GM12878 (cell line): ENCODE results near the gene PXDC1. TPM values are rescaled to one million over a fixed set of nuclear protein-coding genes. Genes with fewer than 3 reads are reported as not detected.

ENCODE experiments used
- ATAC-seq: fragments of 200-7000 bp; cut with Tn5 transposase; 3 replicates; pipeline ENCODE4 v1.9.1; 2020; ENCODE audit warnings: mild to moderate bottlenecking, moderate library complexity
- BruUV-seq: library from RNA; stranded (reverse); fragments of 400-500 nt; replicated peaks from 2 replicates; lab custom pipeline; 2021; lab: Mats Ljungman, UMichigan
- CTCF ChIA-PET: fragments of 300-600 bp; sonication (Branson Sonifier 250); formaldehyde crosslinking; extraction: SDS; loops from one replicate; lab custom pipeline; 2021; ENCODE audit warnings: inconsistent platforms; lab: Yijun Ruan, JAX
- POLR2A ChIA-PET: fragments of 350-600 bp; formaldehyde crosslinking; extraction: SDS; loops from one replicate; lab custom pipeline; 2021; ENCODE audit warnings: inconsistent platforms; lab: Charles Lee
- RAD21 ChIA-PET: fragments of 300-600 bp; sonication (Branson Sonifier 250); formaldehyde crosslinking; loops from one replicate; lab custom pipeline; 2023; ENCODE audit warnings: antibody characterized with exemption; ENCODE audit not compliant: unreplicated experiment; lab: Charles Lee
- SMC1A ChIA-PET: fragments of 300-600 bp; sonication (Branson Sonifier 250); formaldehyde crosslinking; loops from one replicate; lab custom pipeline; 2023; ENCODE audit not compliant: unreplicated experiment, uncharacterized antibody; lab: Charles Lee
- DNase-seq: peaks from one replicate; pipeline ENCODE4 v3.0.0-alpha.2; 2011; ENCODE audit warnings: low read depth, low spot score
- FAIRE-seq: peaks from 3 replicates; lab custom pipeline; 2011; peaks lifted over from hg19 to GRCh38; lab: Jason Lieb, UNC
- H2AFZ ChIP-seq: 2 replicates; pipeline ENCODE4 v1.6.0; 2011; ENCODE audit warnings: low read depth, low read length, control low read depth; ENCODE audit not compliant: control insufficient read depth
- H3K27ac ChIP-seq: 2 replicates; pipeline ENCODE4 v1.5.1; 2011; ENCODE audit warnings: control low read depth; ENCODE audit not compliant: control insufficient read depth, insufficient read depth
- H3K27me3 ChIP-seq, 2 experiments: replicated peaks in 1 of 2; 2 replicates each; pipeline versions ENCODE4 v1.6.0 to v1.6.1; 2011; ENCODE audit warnings: low read length in 1 of 2; ENCODE audit not compliant: control insufficient read depth in 2 of 2, insufficient read depth in 2 of 2
- H3K36me3 ChIP-seq, 2 experiments: 2 replicates each; pipeline ENCODE4 v1.5.1; 2011; ENCODE audit warnings: low read length in 1 of 2; ENCODE audit not compliant: control insufficient read depth in 2 of 2, insufficient read depth in 2 of 2
- H3K4me1 ChIP-seq: 2 replicates; pipeline ENCODE4 v1.6.1; 2011; ENCODE audit warnings: mild to moderate bottlenecking, low read length, moderate library complexity, mixed read lengths; ENCODE audit not compliant: control insufficient read depth, insufficient read depth
- H3K4me2 ChIP-seq: 2 replicates; pipeline ENCODE4 v1.6.0; 2011; ENCODE audit warnings: control low read depth; ENCODE audit not compliant: control insufficient read depth, insufficient read depth
- H3K4me3 ChIP-seq: fragments of 200-600 bp; sonication (generic); 2 replicates; pipeline ENCODE4 v1.5.1; 2016
- H3K79me2 ChIP-seq: 2 replicates; pipeline ENCODE4 v1.6.0; 2011; ENCODE audit warnings: low read length; ENCODE audit not compliant: control insufficient read depth, insufficient read depth
- H3K9ac ChIP-seq: 2 replicates; pipeline ENCODE4 v1.8.0; 2011; ENCODE audit warnings: low read length, control low read depth, mixed read lengths; ENCODE audit not compliant: control insufficient read depth, insufficient read depth
- H3K9me3 ChIP-seq: replicated peaks from 3 replicates; pipeline ENCODE4 v1.5.1; 2011; ENCODE audit warnings: mild to moderate bottlenecking, low read length; ENCODE audit not compliant: control insufficient read depth, insufficient read depth
- H4K20me1 ChIP-seq: 2 replicates; pipeline ENCODE4 v1.6.0; 2011; ENCODE audit not compliant: control insufficient read depth, insufficient read depth
- CBX3 ChIP-seq: fragments of 200-600 bp; sonication (generic); IDR thresholded peaks from 2 replicates; pipeline ENCODE4 v1.6.1; 2016; ENCODE audit warnings: low read depth, borderline replicate concordance
- CHD2 ChIP-seq: IDR thresholded peaks from 2 replicates; pipeline ENCODE4 v1.6.1; 2011; ENCODE audit warnings: low read depth, low read length, improper control_type of control experiment, borderline replicate concordance
- KLF5 ChIP-seq: fragments of 450-650 bp; IDR thresholded peaks from 2 replicates; pipeline ENCODE4 v1.6.1; 2014; ENCODE audit warnings: mild to moderate bottlenecking; ENCODE audit not compliant: partially characterized antibody
- NFIC ChIP-seq: IDR thresholded peaks from 2 replicates; pipeline ENCODE4 v1.6.1; 2012; ENCODE audit warnings: low read depth, mild to moderate bottlenecking, inconsistent platforms, low read length, moderate library complexity
- NR2C1 ChIP-seq: fragments of 450-650 bp; IDR thresholded peaks from 2 replicates; pipeline ENCODE4 v1.6.1; 2017; ENCODE audit warnings: antibody characterized with exemption, mild to moderate bottlenecking, moderate library complexity
- ZNF217 ChIP-seq: fragments of 450-650 bp; IDR thresholded peaks from 2 replicates; pipeline ENCODE4 v1.6.1; 2017; ENCODE audit warnings: antibody characterized with exemption, mild to moderate bottlenecking
- WGBS: methylation state at CpG from one replicate; pipeline ENCODE4 v1.1.6; 2016; ENCODE audit warnings: low lambda C conversion rate; ENCODE audit not compliant: insufficient replicate concordance, insufficient coverage; ENCODE audit errors: missing lambda C conversion rate; 5-methylcytosine and 5-hydroxymethylcytosine counted together
- in situ Hi-C: fragments of 300-500 bp; cut with MboI; formaldehyde crosslinking; loops from 9 replicates; pipeline ENCODE4 v1.14.3; 2018; ENCODE audit warnings: mixed read lengths
- intact Hi-C: fragments of 100-400 bp; cut with micrococcal nuclease; formaldehyde crosslinking; loops from one replicate; pipeline ENCODE4 v1.14.2; 2022; ENCODE audit not compliant: unreplicated experiment
- polyA plus RNA-seq, 11 experiments: library from polyadenylated mRNA; depleted of rRNA in 4 of 11; unstranded in 6 of 11; stranded (reverse) in 5 of 11; fragments of >200 nt; fragmentation: Nextera tagmentation in 4 of 11; fragmentation: Illumina TruSeq in 1 of 11; extraction: Ambion mirVana in 4 of 11; extraction: Trizol in 1 of 11; gene quantifications; 1 replicate in 1 of 11; 2 replicates in 10 of 11; pipeline versions ENCODE4 v1.2.1 to v1.2.3, GENCODE V29; 2011 to 2016; ENCODE audit warnings: inconsistent platforms in 2 of 11, missing spikeins in 2 of 11, low read depth in 1 of 11
- total RNA-seq, 4 experiments: library from RNA; depleted of rRNA in 3 of 4; stranded (reverse); fragments of >200 nt in 3 of 4; fragmentation: Illumina TruSeq in 1 of 4; extraction: Trizol in 1 of 4; gene quantifications; 2 replicates each; pipeline versions ENCODE4 v1.2.1 to v1.2.3, GENCODE V29; 2013 to 2021
- TF ChIP-seq, protein P1 (sequence below): IDR thresholded peaks from 2 replicates; pipeline ENCODE4 v1.6.1; 2011; ENCODE audit warnings: mild to moderate bottlenecking, low read depth, low read length, moderate library complexity; ENCODE audit not compliant: insufficient replicate concordance
- TF ChIP-seq, protein P2 (sequence below): fragments of 150-350 bp; IDR thresholded peaks from 2 replicates; pipeline ENCODE4 v1.6.1; 2016; ENCODE audit warnings: low read depth, low read length

Gene PXDC1
- total and polyA plus RNA-seq, 10 of the 15 experiments (the other 5 are each of a cell fraction or from before 2014, with no cell fraction given) = 0.03 to 0.72 (median 0.32) TPM; not detected in 2

DNA sequence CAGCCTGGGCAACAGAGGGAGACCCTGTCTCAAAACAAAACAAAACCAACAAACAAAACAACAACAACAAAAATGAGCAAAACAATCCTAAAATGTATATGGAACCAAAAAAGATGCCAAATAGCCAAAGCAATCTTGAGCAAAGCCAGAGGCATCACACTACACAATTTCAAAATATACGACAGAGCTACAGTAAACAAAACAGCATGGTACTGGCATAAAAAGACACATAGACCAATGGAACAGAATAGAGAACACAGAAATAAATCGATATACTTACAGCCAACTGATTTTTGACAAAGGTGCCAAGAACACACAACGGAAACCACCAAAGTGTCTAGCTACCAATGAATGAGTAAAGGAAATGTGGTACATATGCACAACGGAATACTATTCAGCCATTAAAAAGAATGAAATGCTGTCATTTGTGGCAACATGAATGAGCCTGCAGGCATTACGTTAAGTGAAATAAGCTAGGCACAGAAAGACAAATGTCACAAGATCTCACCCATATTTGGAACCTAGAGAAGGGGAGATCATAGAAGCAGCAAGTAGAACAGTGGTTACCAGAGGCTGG, 16.4 kb downstream of the PXDC1 start:
- H3K79me2 ChIP-seq = no peaks in the 10 kb centered on the region
- WGBS = 60% methylated on average over 5 of the region's 5 CpGs

More for the DNA sequence above, 16.4 kb downstream of the PXDC1 start:
- no peak overlapping the region for H3K9ac ChIP-seq
- no TSS peak for BruUV-seq
- no peaks in the 10 kb centered on the region; the same call in 2 of the 3 replicates for H3K9me3 ChIP-seq
- no peaks in the 10 kb centered on the region for H3K36me3 ChIP-seq
- H3K27me3 ChIP-seq = no peaks in the 10 kb centered on the region
- no peak overlapping the region for H3K4me3 ChIP-seq
- TF ChIP-seq CBX3 (no peak), CHD2 (no peak), NR2C1 (no peak), NFIC (no peak), KLF5 (no peak), ZNF217 (no peak)
- TF ChIP-seq, protein P1, sequence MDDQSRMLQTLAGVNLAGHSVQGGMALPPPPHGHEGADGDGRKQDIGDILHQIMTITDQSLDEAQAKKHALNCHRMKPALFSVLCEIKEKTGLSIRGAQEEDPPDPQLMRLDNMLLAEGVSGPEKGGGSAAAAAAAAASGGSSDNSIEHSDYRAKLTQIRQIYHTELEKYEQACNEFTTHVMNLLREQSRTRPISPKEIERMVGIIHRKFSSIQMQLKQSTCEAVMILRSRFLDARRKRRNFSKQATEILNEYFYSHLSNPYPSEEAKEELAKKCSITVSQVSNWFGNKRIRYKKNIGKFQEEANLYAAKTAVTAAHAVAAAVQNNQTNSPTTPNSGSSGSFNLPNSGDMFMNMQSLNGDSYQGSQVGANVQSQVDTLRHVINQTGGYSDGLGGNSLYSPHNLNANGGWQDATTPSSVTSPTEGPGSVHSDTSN = no peak
- TF ChIP-seq, protein P2, sequence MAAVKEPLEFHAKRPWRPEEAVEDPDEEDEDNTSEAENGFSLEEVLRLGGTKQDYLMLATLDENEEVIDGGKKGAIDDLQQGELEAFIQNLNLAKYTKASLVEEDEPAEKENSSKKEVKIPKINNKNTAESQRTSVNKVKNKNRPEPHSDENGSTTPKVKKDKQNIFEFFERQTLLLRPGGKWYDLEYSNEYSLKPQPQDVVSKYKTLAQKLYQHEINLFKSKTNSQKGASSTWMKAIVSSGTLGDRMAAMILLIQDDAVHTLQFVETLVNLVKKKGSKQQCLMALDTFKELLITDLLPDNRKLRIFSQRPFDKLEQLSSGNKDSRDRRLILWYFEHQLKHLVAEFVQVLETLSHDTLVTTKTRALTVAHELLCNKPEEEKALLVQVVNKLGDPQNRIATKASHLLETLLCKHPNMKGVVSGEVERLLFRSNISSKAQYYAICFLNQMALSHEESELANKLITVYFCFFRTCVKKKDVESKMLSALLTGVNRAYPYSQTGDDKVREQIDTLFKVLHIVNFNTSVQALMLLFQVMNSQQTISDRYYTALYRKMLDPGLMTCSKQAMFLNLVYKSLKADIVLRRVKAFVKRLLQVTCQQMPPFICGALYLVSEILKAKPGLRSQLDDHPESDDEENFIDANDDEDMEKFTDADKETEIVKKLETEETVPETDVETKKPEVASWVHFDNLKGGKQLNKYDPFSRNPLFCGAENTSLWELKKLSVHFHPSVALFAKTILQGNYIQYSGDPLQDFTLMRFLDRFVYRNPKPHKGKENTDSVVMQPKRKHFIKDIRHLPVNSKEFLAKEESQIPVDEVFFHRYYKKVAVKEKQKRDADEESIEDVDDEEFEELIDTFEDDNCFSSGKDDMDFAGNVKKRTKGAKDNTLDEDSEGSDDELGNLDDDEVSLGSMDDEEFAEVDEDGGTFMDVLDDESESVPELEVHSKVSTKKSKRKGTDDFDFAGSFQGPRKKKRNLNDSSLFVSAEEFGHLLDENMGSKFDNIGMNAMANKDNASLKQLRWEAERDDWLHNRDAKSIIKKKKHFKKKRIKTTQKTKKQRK = no peak
- CTCF ChIA-PET = interaction anchor here (0.8 to 0.9 kb wide), 2 partner anchors 463 to 483 kb away, joined by 3 to 4 read pairs; no protein-coding TSS in a partner anchor
- RAD21 ChIA-PET = interaction anchor here (0.7 to 1.0 kb wide), 2 partner anchors 335 to 457 kb away, joined by 3 read pairs; no protein-coding TSS in a partner anchor
- no peaks in the 10 kb centered on the region for H4K20me1 ChIP-seq
- in situ Hi-C loops = no loop called here
- POLR2A ChIA-PET = no interaction called here
- H3K4me1 ChIP-seq = no peaks in the 10 kb centered on the region
- no peak overlapping the region for H2AFZ ChIP-seq
- FAIRE-seq (no peak), DNase-seq (no peak), ATAC-seq (no peak)
- no peak overlapping the region for H3K27ac ChIP-seq
- SMC1A ChIA-PET = interaction anchor here (1.0 to 1.2 kb wide), 3 partner anchors 15 to 282 kb away, joined by 3 to 5 read pairs (median 3); no protein-coding TSS in a partner anchor
- H3K4me2 ChIP-seq = no peak overlapping the region
- intact Hi-C loops = no loop called here
